ENCODE data around the gene ZNF681.

Gene ZNF681

GRCh38 chr19:23795462-23795861 lies 36.8 kb upstream of the ZNF681 start:
- DNase-seq (ENCODE audit: low read depth): no peak
- no peak overlapping the region for H3K4me3 ChIP-seq (ENCODE audit: low read depth, low read length)
- TF ChIP-seq, protein P1, sequence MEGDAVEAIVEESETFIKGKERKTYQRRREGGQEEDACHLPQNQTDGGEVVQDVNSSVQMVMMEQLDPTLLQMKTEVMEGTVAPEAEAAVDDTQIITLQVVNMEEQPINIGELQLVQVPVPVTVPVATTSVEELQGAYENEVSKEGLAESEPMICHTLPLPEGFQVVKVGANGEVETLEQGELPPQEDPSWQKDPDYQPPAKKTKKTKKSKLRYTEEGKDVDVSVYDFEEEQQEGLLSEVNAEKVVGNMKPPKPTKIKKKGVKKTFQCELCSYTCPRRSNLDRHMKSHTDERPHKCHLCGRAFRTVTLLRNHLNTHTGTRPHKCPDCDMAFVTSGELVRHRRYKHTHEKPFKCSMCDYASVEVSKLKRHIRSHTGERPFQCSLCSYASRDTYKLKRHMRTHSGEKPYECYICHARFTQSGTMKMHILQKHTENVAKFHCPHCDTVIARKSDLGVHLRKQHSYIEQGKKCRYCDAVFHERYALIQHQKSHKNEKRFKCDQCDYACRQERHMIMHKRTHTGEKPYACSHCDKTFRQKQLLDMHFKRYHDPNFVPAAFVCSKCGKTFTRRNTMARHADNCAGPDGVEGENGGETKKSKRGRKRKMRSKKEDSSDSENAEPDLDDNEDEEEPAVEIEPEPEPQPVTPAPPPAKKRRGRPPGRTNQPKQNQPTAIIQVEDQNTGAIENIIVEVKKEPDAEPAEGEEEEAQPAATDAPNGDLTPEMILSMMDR (IDR thresholded peaks at IDR 0.05; ENCODE audit: control insufficient read depth, extremely low read depth, insufficient read depth): no peak

GRCh38 chr19:23792784-23793183 lies 34.1 kb upstream of the ZNF681 start:
- no peak overlapping the region for H3K4me3 ChIP-seq (ENCODE audit: low read depth, low read length)
- no peak for DNase-seq (ENCODE audit: low read depth)

DNA sequence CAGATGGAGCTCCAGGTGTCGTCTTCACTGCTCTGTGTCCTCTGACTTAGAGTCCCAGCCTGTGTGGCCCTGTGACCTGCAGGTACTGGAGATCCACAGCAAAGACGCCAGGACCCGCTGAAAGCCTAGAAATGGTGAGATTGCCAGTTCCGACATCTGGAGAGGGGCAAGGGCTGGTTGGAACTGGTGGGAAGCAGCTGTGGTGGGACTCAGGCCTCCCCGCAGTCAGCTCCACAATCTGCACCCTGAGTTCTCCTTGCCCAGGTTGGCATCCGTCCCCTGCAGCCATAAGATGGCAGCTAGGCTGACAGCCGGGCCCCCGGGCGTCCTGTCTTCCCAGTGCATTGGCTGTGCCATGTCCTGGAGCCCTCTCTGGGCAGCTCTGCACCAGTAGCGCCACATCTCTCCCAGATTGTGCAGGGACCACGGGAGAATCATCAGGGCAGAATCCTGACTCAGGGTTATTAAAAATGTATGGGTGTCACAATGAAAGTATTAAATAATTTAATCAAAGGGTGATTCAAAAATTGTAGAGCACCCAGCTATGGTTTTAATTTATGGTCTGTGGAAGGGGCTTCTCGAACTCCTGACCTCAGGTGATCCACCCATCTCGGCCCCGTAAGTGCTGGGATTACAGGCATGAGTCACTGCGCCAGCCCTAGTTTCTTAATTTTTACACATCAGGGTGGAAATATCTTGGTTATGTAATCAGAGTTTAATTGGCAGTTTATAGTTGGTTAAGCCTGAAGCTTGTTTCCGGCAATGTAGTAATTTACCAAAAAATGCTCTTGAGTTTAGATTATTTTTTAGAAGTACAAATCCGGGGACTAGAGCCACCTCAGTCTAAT lies 32.2 kb upstream of the ZNF681 start:
- H3K4me3 ChIP-seq (ENCODE audit: low read depth, low read length): no peak overlapping the region
- TF ChIP-seq, protein P1 (IDR thresholded peaks at IDR 0.05; ENCODE audit: control insufficient read depth, extremely low read depth, insufficient read depth): no peak
- DNase-seq (ENCODE audit: low read depth): no peak

More at GRCh38 chr19:23792784-23793183, 34.1 kb upstream of the ZNF681 start:
- TF ChIP-seq, protein P1 (IDR thresholded peaks at IDR 0.05; ENCODE audit: control insufficient read depth, extremely low read depth, insufficient read depth): no peak

DNA sequence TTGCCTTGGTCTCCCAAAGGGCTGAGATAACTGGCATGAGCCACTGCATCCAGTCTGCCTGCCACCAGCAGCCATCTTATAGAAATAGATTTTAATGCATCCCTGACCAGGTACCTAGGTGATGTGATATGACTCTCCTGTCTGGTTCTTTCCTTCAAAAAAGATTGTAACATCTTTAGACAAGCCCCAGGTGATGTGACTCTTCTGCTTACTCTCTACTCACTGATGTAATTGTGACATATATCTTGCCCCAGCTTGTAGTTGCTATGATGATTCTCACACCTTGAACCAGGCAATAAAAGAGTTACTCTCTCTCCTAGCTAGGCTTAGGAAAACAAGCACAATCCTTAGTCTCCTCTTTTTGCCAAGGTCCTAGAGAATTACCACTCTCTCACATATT lies 30.6 kb upstream of the ZNF681 start:
- no peak for DNase-seq (ENCODE audit: low read depth)
- no peak overlapping the region for H3K4me3 ChIP-seq (ENCODE audit: low read depth, low read length)
- TF ChIP-seq, protein P1 (IDR thresholded peaks at IDR 0.05; ENCODE audit: control insufficient read depth, extremely low read depth, insufficient read depth): no peak

DNA sequence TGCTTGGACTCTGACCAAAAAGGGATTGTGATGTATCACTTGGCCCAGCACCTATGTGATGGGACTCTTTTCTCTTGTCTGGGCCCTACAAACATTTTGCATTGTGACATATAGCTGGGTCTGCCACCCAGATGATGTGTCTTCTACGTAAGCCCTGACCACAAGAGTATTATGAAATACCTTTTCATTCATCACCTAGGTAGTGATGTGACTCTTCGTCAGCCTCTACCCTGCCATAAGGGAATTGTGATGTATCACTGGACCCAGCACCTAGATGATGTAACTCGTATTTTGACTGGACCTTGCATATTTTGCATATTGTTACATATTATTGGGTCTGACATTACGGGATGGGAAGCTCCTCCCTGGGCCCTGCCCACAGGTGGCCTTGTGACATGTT lies 29.7 kb upstream of the ZNF681 start:
- no peak for DNase-seq (ENCODE audit: low read depth)
- H3K4me3 ChIP-seq (ENCODE audit: low read depth, low read length): no peak overlapping the region
- TF ChIP-seq, protein P1 (IDR thresholded peaks at IDR 0.05; ENCODE audit: control insufficient read depth, extremely low read depth, insufficient read depth): no peak

DNA sequence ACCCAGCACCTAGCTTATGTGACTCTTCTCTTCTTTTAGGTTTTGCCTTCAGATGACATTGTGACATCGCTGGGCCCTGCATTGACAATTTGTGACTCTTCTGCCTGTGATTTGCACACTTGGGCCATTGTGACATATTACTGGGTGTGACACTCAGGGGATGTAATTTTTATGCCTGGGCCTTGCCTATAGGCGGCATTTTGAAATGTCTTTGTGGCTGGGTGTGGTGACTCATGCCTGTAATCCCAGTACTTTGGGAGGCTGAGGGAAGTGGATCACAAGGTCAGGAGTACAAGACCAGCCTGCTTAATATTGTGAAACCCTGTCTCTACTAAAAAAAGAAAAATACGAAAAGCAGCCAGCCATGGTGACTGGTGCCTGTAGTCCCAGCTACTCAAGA lies 28.4 kb upstream of the ZNF681 start:
- no peak overlapping the region for H3K4me3 ChIP-seq (ENCODE audit: low read depth, low read length)
- DNase-seq (ENCODE audit: low read depth): no peak
- TF ChIP-seq, protein P1 (IDR thresholded peaks at IDR 0.05; ENCODE audit: control insufficient read depth, extremely low read depth, insufficient read depth): no peak

GRCh38 chr19:23785982-23786381 lies 27.3 kb upstream of the ZNF681 start:
- DNase-seq (ENCODE audit: low read depth): no peak
- no peak overlapping the region for H3K4me3 ChIP-seq (ENCODE audit: low read depth, low read length)
- TF ChIP-seq, protein P1 (IDR thresholded peaks at IDR 0.05; ENCODE audit: control insufficient read depth, extremely low read depth, insufficient read depth): no peak

Measured in LNCaP clone FGC (cell line).